ENCODE data around the gene MED27. TPM values are rescaled to one million over a fixed set of nuclear protein-coding genes. Genes with fewer than 3 reads are reported as not detected.

Gene MED27
- total and polyA plus RNA-seq, 9 of the 15 experiments (the other 6 are each of a cell fraction or from before 2014, with no cell fraction given) = 24.4 to 91.0 (median 36.1) TPM

DNA sequence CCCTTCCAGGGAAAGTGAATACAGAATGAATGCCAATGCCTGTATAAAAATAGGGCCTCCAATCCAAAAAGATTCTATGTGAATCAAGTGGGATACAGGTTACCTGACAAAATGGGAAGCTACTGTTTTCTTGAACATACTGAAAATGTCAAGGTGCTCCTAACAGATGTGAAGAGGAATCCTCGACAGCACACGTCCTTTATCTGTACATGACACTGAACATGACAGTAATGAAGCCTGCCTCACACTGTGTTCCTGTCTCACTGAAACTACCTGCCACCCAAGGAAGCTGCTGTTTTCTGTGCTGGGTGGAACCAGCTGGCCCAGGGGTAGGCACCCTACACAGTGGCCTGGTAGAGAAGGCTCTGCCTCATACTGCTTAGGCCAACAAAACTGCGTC is 174.5 kb downstream of the MED27 start:
- POLR2A ChIA-PET = interaction anchor here (0.5 to 1.2 kb wide), 2 partner anchors 171 to 351 kb away, joined by 3 to 4 read pairs; no protein-coding TSS in a partner anchor
- no peak for TF ChIP-seq HNRNPUL1 (IDR thresholded peaks at IDR 0.05; ENCODE audit: low read length)

DNA sequence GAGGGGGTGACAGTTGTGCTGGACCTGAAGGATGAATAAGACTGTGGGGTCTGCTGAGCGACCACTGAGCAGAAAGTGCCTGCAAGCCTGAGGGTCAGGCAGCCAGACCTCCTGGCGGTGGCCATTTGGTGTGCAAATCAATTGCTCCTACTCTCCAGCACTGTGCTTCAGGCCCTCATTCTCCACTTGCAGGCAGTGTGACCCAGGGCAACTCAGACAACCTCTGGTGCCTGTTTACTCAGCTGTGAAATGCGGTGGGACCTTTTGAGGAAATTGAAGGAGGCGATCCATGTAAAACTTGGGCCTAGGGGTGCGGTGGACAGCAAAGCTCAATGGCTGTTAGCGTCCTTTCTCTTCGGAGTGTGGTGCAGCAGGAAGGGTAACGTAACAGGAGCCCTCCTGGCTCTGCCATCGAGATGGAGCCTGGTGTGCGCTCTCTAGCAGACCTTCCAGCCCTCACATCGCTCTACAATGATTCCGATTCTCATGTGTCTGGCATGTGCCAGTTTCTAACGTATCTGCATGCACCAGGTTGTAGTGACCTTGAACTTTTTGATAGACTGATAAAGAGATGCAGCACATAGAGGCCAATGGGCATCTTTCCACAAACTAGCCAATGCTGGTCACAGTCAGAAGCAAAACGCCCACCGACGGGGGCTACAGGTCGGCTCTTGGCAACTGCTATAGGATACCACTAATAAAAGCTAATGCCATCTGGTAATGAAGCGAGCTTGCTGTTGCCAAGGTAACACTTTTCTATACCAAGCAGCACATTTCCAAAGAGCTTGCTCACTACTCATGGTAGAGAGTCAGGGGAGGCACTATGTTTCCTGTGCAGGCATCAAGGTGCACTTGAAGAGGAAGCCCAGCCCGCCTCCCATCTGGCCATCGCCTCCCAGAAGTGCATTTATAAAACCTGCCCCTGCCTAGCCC is 180.1 kb downstream of the MED27 start:
- no peaks in the 10 kb centered on the region for H3K4me1 ChIP-seq (replicated peaks in 1 of 2; ENCODE audit: control insufficient read depth in 2 of 2, insufficient read depth in 2 of 2, low read length in 2 of 2)
- no peak for TF ChIP-seq SMAD1 (IDR thresholded peaks at IDR 0.05; ENCODE audit: low read depth, low read length, partially characterized antibody)
- TF ChIP-seq TBL1XR1 (IDR thresholded peaks at IDR 0.05; ENCODE audit: low read length in 2 of 2) = no peak
- TF ChIP-seq HDAC1 (IDR thresholded peaks at IDR 0.05) = no peak
- no peak for TF ChIP-seq ZNF41 (CRISPR knock-in tag; conservative IDR thresholded peaks at IDR 0.05)
- TF ChIP-seq MTA1 (IDR thresholded peaks at IDR 0.05; ENCODE audit: borderline replicate concordance) = no peak
- TF ChIP-seq, protein P1, sequence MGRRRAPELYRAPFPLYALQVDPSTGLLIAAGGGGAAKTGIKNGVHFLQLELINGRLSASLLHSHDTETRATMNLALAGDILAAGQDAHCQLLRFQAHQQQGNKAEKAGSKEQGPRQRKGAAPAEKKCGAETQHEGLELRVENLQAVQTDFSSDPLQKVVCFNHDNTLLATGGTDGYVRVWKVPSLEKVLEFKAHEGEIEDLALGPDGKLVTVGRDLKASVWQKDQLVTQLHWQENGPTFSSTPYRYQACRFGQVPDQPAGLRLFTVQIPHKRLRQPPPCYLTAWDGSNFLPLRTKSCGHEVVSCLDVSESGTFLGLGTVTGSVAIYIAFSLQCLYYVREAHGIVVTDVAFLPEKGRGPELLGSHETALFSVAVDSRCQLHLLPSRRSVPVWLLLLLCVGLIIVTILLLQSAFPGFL (CRISPR knock-in tag; IDR thresholded peaks at IDR 0.05) = no peak
- TF ChIP-seq, protein P2, sequence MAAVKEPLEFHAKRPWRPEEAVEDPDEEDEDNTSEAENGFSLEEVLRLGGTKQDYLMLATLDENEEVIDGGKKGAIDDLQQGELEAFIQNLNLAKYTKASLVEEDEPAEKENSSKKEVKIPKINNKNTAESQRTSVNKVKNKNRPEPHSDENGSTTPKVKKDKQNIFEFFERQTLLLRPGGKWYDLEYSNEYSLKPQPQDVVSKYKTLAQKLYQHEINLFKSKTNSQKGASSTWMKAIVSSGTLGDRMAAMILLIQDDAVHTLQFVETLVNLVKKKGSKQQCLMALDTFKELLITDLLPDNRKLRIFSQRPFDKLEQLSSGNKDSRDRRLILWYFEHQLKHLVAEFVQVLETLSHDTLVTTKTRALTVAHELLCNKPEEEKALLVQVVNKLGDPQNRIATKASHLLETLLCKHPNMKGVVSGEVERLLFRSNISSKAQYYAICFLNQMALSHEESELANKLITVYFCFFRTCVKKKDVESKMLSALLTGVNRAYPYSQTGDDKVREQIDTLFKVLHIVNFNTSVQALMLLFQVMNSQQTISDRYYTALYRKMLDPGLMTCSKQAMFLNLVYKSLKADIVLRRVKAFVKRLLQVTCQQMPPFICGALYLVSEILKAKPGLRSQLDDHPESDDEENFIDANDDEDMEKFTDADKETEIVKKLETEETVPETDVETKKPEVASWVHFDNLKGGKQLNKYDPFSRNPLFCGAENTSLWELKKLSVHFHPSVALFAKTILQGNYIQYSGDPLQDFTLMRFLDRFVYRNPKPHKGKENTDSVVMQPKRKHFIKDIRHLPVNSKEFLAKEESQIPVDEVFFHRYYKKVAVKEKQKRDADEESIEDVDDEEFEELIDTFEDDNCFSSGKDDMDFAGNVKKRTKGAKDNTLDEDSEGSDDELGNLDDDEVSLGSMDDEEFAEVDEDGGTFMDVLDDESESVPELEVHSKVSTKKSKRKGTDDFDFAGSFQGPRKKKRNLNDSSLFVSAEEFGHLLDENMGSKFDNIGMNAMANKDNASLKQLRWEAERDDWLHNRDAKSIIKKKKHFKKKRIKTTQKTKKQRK (IDR thresholded peaks at IDR 0.05; ENCODE audit: borderline replicate concordance, low read depth, low read length) = no peak
- no peak for TF ChIP-seq TEAD2 (tag; IDR thresholded peaks at IDR 0.05)
- no peak for TF ChIP-seq ZNF184 (CRISPR knock-in tag; IDR thresholded peaks at IDR 0.05)
- no peak for TF ChIP-seq POLR2A (conservative IDR thresholded peaks at IDR 0.05)

More for the DNA sequence above, 174.5 kb downstream of the MED27 start:
- CTCF ChIA-PET (ENCODE audit: low intra/inter-chr PET ratio) = no interaction called here
- in situ Hi-C loops (cut with MboI) (no loop called here), intact Hi-C loops (cut with micrococcal nuclease) (no loop called here)
- Histone ChIP-seq H3K9ac (ENCODE audit: insufficient read depth in 1 of 2, low read depth in 2 of 2, low read length in 2 of 2) (no peak overlapping the region), H3K79me2 (ENCODE audit: control insufficient read depth, insufficient read depth, low read length) (no peaks in the 10 kb centered on the region), H3K4me1 (replicated peaks in 1 of 2; ENCODE audit: control insufficient read depth in 2 of 2, insufficient read depth in 2 of 2, low read length in 2 of 2) (no peaks in the 10 kb centered on the region), H3K4me3 (no peak overlapping the region), H3K9me1 (ENCODE audit: control insufficient read depth, insufficient read depth, low read length) (no peaks in the 10 kb centered on the region), H3K36me3 (ENCODE audit: control insufficient read depth, insufficient read depth, low read length) (no peaks in the 10 kb centered on the region), H3K27me3 (ENCODE audit: control insufficient read depth in 2 of 2, insufficient read depth in 2 of 2, low read length in 2 of 2) (no peaks in the 10 kb centered on the region), H4K20me1 (replicated peaks; ENCODE audit: control insufficient read depth, insufficient read depth, low read length) (no peaks in the 10 kb centered on the region; the same call in 1 of the 2 replicates), H2AFZ (ENCODE audit: low read depth, low read length) (no peak overlapping the region), H3K27ac (ENCODE audit: extremely low read depth, low read depth, low read length) (no peak overlapping the region), H3K9me3 (replicated peaks; ENCODE audit: control insufficient read depth, insufficient read depth, low read depth, low read length) (no peaks in the 10 kb centered on the region), H3K4me2 (ENCODE audit: insufficient read depth, low read length) (no peak overlapping the region)
- no peak for DNase-seq (ENCODE audit: extremely low read depth in 1 of 4, low spot score in 3 of 4)
- FAIRE-seq = no peak
- BruUV-seq (replicated peaks) = no TSS peak
- ATAC-seq = no peak
- WGBS (ENCODE audit: insufficient coverage, low coverage, missing lambda C conversion rate) = 53% methylated on average over 3 of the region's 3 CpGs

More for the DNA sequence above, 180.1 kb downstream of the MED27 start:
- intact Hi-C loops (cut with micrococcal nuclease) (no loop called here), in situ Hi-C loops (cut with MboI) (no loop called here)
- WGBS (ENCODE audit: insufficient coverage, low coverage, missing lambda C conversion rate) = 84% methylated on average over 20 of the region's 20 CpGs
- Histone ChIP-seq H3K36me3 (ENCODE audit: control insufficient read depth, insufficient read depth, low read length) (no peaks in the 10 kb centered on the region), H3K9ac (ENCODE audit: insufficient read depth in 1 of 2, low read depth in 2 of 2, low read length in 2 of 2) (no peak overlapping the region; a peak in 1 of 4 replicates), H3K27ac (ENCODE audit: extremely low read depth, low read depth, low read length) (no peak overlapping the region), H3K79me2 (ENCODE audit: control insufficient read depth, insufficient read depth, low read length) (no peaks in the 10 kb centered on the region), H4K20me1 (replicated peaks; ENCODE audit: control insufficient read depth, insufficient read depth, low read length) (no peaks in the 10 kb centered on the region; the same call in 1 of the 2 replicates), H3K4me2 (ENCODE audit: insufficient read depth, low read length) (no peak overlapping the region), H3K9me3 (replicated peaks; ENCODE audit: control insufficient read depth, insufficient read depth, low read depth, low read length) (no peaks in the 10 kb centered on the region), H3K4me3 (no peak overlapping the region), H3K27me3 (ENCODE audit: control insufficient read depth in 2 of 2, insufficient read depth in 2 of 2, low read length in 2 of 2) (no peaks in the 10 kb centered on the region), H3K9me1 (ENCODE audit: control insufficient read depth, insufficient read depth, low read length) (no peaks in the 10 kb centered on the region), H2AFZ (ENCODE audit: low read depth, low read length) (no peak overlapping the region)
- no peak for DNase-seq (ENCODE audit: extremely low read depth in 1 of 4, low spot score in 3 of 4)
- ChIA-PET CTCF (ENCODE audit: low intra/inter-chr PET ratio) (no interaction called here), POLR2A (interaction anchor here (1.5 kb wide), 1 partner anchor 10 kb away, joined by 6 read pairs; no protein-coding TSS in a partner anchor)
- no peak for ATAC-seq
- FAIRE-seq = no peak
- BruUV-seq (replicated peaks) = no TSS peak

Measured in K562 (cell line).